T1000 (cell line): ENCODE data around the gene MAP3K14.
"Not testable (repeated sequence)": the region's sequence is repeated elsewhere in the genome, so short reads cannot be mapped to it uniquely, and the experiment has no call there.

Experiments
- DNase-seq: peaks from one replicate; lab custom pipeline; 2025; ENCODE audit warnings: mixed read lengths; lab: John Stamatoyannopoulos, UW

Gene MAP3K14

DNA sequence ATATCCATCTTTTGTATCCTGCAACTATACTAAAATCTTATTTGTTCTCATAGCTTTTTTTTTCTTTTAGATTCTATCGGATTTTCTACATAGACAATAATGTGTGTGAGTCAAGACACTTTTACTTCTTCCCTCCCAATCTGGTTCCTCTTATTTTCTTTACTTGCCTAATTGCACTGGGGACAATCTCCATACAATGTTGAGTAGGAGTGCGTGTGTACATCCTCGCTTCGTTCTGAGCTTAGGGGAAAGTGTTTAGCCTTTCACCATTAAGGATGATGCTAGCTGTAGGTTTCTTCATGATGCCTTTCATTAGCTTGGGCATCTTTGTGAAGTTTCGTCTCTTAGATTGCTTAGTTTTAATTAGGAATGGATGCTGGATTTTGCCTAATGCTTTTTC lies 57.8 kb downstream of the MAP3K14 start:
- no peak for DNase-seq

DNA sequence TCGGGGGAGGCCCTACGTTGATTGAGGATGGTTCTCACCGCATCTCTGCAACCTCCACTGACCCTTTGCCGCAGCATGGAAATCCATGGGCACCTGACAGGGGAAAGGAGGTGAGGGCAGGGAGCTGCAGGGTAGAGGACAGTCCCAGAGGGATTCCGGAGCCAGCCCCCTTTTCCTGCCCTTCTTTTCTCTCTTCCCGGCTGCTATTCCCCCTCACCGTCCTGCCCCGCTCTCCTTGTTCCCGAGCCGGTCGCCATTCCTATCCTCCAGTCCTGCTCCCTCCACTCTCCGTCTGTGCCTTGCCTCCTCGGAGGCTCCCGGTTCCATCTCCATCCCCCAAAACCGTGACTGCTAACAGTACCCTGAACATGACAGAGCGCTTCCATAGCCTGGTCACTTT lies 59.7 kb downstream of the MAP3K14 start:
- no peak for DNase-seq

DNA sequence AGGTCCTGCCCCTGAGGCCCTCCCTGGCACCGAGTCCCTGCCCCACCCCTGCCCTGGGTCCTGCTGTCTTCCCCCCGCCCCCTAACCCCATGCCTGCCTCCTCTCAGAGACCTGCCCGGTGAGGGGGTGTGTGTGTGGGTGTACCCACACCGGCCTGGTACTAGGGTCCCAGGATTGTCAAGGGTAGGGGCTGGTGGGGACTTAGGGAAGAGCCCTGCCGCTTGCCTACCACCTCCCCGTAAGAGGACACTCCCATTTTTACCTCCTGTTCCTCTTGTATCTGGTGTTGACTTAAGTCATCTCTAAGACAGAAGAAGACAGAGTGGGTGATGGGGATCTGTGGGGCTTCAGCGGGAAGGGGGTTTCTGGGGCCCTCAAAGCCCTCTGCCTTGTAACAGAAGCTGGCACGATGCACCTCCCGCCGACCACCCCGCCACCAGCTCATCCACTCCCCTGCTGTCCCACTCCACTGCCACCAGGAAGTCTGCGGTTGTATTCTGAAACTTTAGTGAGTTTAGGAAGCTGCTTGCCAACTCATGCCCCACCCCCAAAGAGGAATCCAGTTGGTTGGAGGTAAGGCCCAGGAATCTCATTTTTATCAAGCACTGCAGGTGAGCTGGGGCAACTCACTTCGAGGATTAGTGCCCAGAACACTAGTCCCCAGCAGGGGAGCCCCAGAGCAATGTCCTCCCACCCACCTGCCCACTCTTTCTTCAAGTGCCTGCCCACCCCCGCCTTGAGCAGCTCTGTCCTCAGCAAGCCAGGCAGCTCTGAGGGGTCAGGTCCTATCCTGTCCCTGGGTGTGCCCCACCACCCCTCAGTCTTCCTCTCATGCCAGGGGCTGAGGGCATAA lies 60.5 kb downstream of the MAP3K14 start:
- DNase-seq: no peak

DNA sequence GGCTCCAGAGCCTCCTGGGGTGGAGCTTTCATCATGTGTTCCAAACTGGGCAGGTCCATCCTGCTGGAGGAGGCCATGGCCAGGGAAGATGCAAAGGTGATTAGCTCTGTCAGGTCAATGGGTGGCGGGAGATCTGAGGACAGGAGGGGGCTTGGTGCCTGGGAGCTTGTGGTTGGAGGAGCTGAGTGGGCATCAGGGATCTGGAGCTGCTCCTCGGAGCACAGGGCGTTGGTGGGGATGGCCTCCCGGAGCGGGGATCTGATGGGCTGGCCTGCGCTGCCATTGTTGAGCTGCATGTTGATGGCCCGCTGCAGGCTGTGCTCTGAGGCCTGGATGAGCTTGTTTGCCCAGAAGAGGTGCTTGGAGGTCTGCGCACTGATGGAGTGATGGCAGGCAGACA lies 61.5 kb downstream of the MAP3K14 start:
- no peak for DNase-seq

DNA sequence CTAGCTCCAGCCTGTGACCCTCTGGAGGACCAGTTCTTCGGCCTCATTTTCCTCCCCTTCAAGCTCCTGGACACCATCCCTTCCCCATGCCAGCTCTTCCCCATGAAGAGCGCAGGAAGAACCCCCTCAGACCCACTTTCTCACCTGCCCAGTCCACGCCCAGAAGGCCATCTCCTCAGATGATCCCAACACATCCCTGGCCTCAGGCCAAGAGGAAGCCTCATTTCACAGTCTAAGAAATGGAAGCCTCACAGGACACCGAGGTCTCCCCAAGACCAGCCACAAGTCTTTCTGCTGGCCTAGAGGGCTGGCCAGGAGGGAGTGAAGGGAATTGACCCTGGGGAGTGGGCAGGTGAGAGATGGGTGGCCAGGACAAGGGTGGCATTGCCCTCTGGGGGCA lies 62.9 kb downstream of the MAP3K14 start:
- no peak for DNase-seq

DNA sequence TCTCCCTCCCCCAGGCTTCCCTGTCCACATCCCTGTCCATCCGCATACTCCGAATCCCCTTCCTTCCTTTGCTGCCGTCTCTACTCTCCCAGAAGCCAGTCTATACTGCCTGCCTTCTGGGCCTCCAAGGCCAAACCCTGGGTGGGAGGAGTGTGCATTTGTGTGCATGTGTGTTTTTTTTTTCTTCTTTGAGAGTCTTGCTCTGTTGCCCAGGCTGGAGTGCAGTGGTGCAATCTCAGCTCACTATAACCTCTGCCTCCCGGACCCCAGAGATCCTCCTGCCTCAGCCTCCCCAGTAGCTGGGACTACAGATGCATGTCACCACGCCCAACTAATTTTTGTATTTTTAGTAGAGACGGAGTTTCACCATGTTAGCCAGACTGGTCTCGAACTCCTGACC lies 63.6 kb downstream of the MAP3K14 start:
- not testable (repeated sequence) for DNase-seq

DNA sequence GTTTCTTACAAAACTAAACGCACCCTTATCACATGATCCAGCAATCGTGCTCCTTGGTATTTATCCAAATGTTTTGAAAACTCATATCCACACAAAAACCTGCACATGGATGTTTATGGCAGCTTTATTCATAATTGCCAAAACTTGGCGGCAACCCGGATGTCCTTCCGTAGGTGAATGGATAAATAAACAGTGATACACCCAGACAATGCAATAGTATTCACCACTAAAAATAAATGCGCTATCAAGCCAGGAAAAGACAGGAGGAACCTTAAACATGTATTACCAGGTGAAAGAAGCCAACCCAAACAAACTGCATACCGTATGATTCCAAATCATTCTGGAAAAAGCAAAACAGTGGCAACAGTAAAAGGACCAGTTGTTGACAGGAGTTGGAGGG lies 64.9 kb downstream of the MAP3K14 start:
- DNase-seq: no peak

DNA sequence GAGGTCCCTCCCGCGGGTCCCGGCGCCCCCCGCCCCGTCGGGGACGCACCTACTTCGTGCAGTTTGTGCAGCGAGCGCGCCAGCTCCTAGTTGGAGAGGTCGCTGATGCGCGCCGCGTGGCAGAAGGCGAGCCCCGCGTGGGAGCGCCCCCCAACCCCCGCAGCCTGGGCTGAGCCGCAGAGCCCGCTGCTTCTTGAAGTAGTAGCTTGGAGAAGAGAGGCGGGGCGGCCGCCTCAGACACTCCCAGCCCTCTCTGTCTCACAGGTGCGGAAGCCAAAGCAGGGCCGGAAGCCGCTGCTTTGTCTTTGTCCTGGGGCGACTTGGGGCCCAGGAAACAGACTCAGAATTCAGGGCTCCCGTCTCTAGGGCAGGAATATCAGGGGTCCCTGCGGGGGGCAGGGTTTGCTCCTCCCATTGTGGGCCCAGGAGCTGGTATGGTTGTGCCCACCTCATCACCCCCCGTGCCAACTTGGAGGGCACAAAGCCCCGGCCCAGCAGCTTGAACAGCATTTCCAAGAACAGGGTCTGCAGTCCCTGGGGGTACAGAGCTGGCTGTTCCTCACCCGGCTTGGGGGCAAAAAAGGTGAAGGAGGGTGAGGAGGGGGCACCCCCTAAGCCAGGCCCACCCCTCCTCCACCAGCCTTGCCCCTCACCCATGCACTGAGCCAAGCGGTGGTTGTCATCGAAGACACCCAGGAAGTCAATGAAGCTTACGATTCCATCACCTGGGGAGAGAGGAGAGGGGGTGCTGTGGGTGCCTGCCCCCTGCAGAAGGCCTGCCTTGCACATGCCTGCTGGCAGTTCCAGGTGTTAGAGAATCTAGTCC lies 68.5 kb downstream of the MAP3K14 start:
- no peak for DNase-seq

DNA sequence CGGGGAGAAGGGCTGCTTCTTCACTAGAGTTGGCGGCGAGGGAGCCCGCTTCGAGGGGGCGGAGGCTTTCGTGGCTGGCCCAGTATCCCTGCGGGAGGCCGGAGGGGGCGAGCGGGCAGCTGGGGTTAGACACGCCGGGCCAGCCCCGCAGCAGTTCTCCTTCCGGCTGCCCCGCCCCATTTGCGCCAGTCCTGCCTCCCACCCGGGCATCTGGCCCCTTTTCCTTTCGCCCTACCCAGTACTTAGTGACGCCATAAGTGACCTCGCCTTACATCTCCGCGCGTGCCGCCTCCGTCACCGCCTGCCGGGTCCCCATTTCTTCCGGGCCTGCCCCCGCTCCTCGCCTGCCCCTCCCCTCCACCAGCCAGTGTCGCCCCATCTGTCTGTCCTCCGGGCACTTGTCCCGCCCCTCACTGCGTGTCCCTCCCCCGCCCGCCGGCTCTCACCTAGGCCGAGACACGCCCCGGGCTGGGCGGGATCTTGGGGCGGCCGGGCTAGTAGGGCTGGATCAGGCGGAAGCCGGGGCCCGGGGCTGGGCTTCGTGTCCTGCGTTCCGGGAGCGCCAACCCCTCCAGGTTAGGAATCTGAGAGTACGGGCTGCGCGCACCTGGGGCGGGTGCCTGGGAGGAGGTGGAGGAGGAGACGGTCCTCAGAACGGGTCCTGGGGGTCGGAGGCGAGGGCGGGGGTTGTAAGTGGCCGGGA lies 69.2 kb downstream of the MAP3K14 start:
- DNase-seq: peak; percentile 87

DNA sequence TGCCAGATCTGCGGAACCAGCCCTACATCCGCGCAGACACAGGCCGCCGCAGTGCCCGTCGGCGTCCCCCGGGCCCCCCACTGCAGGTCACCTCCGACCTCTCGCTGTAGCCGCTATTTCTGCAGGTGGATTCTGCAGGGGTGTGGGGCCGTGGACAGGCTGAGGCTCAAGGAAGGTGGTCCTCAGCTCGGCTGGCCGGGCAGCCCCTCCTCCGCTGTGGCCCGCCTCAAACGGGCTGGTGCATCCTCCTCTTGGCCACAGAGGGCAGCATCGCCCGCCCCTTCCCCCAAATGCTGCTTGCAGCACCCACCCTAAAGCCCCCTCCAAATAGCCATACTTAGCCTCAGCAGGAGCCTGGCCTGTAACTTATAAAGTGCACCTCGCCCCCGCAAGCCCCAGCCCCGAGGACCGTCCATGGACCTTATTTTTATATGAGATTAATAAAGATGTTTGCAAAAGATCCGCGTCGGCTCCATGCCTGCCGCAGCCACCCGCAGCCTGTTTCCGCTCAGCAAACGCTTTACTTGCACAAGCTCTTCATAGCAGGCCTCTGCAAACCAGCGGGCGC lies 69.9 kb downstream of the MAP3K14 start:
- no peak for DNase-seq

DNA sequence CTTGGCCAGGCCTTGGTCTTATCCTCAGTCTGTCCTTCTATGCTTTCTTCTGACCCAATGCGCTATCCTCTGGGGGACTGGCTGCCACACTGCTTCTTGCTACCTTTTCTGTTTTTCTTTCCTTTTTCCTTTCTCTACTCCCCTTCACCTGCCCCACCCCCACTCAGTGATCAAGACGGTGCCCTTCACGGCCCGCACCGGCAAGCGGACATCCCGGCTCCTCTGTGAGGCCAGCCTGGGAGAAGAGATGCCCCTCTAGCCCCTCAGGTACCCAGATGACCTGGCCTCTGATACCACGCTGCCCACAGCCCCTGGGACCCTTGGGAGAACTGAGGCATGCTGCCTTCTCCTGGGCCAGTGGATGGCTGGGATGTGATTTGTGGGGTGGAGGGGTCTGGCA lies 70.5 kb downstream of the MAP3K14 start:
- no peak for DNase-seq

DNA sequence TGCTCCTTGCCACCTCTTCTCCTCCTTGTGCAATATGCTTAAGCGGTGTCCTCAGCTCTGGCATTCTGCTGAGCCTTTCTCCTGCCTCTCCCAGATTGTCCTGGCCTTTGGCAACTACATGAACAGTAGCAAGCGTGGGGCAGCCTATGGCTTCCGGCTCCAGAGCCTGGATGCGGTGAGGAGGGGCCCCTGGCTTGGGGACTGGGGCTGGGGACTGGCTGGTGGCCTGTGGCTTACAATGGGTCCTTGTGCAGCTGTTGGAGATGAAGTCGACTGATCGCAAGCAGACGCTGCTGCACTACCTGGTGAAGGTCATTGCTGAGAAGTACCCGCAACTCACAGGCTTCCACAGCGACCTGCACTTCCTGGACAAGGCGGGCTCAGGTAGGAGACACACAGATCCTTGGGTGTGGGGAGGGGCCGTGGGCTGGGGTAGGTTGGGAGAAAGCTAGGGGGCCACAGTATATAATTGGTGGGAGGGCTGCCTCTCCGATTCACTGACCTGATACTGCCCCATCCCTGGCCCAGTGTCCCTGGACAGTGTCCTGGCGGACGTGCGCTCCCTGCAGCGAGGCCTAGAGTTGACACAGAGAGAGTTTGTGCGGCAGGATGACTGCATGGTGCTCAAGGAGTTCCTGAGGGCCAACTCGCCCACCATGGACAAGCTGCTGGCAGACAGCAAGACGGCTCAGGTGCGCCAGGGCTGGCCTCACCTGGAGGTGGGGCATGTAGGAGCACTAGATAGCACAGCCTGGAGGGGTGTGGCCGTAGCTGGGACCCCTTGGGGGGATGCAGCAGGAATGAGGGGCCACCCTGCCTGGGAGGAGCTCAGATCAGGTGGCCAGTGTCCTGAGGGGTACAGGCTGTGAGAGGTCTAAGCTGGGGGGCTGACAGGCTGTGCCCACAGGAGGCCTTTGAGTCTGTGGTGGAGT lies 71.8 kb downstream of the MAP3K14 start:
- DNase-seq: no peak

DNA sequence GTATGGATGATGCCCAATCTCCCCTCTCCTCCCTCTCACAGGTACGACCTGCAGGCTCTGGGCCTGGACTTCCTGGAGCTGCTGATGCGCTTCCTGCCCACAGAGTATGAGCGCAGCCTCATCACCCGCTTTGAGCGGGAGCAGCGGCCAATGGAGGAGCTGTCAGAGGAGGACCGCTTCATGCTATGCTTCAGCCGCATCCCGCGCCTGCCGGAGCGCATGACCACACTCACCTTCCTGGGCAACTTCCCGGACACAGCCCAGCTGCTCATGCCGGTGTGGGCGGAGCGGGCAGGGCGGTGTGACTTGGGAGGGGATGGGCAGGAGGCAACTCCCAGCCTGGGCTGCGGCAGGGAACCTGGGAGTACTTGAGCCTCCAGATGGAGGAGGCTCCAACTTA lies 73.1 kb downstream of the MAP3K14 start:
- DNase-seq: no peak

DNA sequence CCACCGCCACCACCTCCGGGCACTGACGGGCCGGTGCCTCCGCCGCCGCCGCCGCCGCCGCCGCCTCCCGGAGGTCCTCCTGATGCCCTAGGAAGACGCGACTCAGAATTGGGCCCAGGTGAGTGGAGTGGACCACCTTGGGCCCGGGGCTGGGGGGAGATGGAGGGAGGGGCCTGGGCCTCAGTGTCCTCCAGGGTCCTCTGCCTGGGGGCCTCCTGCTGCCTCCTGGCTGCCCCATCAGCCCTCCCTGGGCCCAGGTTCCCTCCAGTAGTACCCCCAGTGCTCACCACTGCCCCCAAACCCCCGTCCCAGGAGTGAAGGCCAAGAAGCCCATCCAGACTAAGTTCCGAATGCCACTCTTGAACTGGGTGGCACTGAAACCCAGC lies 74.8 kb downstream of the MAP3K14 start:
- no peak for DNase-seq

DNA sequence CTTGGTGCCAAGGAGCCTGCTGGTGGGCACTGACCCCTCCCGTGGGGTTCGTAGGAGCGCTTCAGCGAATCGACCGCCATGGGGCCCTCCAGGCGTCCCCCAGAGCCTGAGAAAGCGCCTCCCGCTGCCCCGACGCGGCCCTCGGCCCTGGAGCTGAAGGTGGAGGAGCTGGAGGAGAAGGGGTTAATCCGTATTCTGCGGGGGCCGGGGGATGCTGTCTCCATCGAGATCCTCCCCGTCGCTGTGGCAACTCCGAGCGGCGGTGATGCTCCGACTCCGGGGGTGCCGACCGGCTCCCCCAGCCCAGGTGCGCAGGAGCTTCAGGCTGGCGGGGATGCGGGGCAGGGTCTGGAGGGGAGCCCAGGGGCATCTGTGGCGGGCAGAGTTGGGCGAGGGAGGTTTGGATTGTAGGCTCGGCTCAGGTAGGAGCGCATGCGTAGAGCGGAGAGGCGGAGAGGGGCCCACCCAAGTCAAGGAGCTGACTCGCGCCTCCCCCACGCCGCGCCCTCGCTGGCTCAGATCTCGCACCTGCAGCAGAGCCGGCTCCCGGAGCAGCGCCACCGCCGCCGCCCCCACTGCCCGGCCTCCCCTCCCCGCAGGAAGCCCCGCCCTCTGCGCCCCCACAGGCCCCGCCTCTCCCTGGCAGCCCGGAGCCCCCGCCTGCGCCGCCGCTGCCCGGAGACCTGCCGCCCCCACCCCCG lies 75.3 kb downstream of the MAP3K14 start:
- DNase-seq: no peak

DNA sequence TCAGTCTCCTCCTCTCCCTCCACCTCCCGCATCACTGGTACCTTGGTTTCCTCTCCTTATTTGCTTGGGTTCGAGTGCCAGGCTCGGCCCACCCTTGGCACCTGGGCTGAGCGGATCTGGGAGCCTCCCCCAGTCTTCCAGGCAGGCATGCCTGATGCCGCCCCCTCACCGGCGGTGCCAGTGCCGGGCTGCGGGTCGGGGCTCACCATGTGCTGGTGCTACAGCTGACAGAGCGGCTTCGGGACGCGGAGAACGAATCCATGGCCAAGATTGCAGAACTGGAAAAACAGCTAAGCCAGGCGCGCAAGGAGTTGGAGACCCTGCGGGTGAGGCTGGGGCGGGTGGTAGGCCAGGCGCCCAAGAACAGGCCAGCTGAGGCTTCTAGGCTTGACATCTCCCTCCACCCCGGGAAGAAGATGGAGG lies 75.9 kb downstream of the MAP3K14 start:
- no peak for DNase-seq

DNA sequence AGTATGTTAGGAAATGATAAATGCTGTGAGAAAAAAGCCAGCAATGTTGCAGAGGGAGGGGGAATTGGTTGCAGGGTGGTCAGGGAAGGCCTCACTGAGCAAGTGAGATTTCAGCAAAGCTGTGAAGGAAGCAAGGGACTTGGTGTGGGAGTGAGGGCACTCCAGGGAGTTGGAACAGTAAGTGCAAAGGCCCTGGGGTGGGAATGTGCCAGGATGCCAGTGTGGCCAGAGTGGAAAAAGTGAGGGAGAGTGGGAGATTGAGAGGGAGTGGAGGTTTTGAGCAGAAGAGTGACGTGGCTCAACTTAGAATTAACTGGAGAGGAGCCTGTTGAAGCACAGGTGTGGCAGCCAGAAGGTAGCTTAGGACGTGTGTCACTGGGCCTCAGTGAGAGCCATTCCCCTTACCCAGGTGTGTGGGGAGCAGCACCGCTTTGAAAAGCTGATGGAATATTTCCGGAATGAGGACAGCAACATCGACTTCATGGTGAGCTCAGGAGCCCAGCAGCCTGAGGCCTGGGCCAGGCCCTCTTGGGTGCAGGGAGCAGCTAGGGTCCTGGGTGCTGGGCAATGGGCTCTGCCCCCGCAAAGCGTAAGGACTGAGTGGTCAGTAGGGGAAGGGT lies 78.6 kb downstream of the MAP3K14 start:
- no peak for DNase-seq

DNA sequence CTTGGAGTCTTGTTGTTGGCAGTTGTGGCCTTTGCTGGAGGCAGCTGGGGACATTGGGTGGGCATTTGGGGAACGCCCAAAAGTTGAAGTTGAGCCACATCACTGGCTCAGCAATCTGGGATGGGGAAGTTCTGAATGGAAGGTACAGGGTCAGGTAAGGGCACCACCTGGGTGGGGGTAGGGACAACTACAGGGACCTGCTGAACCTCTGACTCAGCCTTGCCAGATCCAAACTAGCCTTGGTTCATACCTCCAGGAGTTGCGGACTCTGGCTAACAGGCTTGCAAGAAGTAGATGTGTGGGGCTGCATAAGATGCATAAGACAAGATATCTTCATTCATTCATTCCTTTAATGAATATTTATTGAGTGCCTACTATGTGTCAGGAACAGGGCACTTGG lies 79.1 kb downstream of the MAP3K14 start:
- DNase-seq: no peak

DNA sequence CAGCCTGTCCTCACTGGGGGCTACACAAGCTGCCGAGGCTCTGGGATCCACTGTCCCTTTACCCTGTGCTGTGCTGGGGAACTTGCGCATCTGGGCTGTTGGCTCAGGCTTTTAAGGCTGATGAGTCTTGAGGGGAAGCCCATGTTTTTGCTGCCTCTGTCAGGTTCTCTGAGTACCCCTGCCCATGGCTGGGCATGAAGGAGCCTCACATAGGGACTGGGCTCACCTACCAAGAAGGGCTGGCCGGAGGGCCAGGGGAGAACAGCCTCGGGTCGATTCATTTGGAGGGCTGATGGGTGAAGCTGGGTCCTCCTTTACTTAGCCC lies 80.6 kb downstream of the MAP3K14 start:
- DNase-seq: no peak
